Measurements from ENCODE around the gene MYPOP. TPM values are rescaled to one million over a fixed set of nuclear protein-coding genes. Genes with fewer than 3 reads are reported as not detected.
"Not testable (repeated sequence)": the region's sequence is repeated elsewhere in the genome, so short reads cannot be mapped to it uniquely, and the experiment has no call there.

Gene MYPOP
- total and polyA plus RNA-seq, 9 donors, result 3.0 to 9.1 (median 5.0) TPM

GRCh38 chr19:45900738-45901431, 1.5 kb downstream of the MYPOP start:
- intact Hi-C loops (cut with DNase I), result no loop called here
- Histone ChIP-seq H3K27me3 (no peaks in the 10 kb centered on the region), H3K36me3 (no peaks in the 10 kb centered on the region), H3K27ac (peak overlapping the region in 1 of 2 donors; percentile 35), H3K4me3 (peak overlapping the region; percentile 62), H3K4me1 (ENCODE audit: insufficient read depth) (peaks cover 5% of the 10 kb centered on the region), H3K9me3 (no peaks in the 10 kb centered on the region)
- WGBS, 3 donors, result 42% methylated on average over 22 of the region's 22 CpGs
- TF ChIP-seq POLR2A (IDR thresholded peaks at IDR 0.05), result no peak
- TF ChIP-seq, protein P1, sequence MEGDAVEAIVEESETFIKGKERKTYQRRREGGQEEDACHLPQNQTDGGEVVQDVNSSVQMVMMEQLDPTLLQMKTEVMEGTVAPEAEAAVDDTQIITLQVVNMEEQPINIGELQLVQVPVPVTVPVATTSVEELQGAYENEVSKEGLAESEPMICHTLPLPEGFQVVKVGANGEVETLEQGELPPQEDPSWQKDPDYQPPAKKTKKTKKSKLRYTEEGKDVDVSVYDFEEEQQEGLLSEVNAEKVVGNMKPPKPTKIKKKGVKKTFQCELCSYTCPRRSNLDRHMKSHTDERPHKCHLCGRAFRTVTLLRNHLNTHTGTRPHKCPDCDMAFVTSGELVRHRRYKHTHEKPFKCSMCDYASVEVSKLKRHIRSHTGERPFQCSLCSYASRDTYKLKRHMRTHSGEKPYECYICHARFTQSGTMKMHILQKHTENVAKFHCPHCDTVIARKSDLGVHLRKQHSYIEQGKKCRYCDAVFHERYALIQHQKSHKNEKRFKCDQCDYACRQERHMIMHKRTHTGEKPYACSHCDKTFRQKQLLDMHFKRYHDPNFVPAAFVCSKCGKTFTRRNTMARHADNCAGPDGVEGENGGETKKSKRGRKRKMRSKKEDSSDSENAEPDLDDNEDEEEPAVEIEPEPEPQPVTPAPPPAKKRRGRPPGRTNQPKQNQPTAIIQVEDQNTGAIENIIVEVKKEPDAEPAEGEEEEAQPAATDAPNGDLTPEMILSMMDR (IDR thresholded peaks at IDR 0.05), result no peak
- TF ChIP-seq EP300 (IDR thresholded peaks at IDR 0.05), result no peak
- no peak for DNase-seq

GRCh38 chr19:45899919-45900589, 2.4 kb downstream of the MYPOP start:
- Histone ChIP-seq H3K27ac (no peak overlapping the region), H3K9me3 (no peaks in the 10 kb centered on the region), H3K36me3 (no peaks in the 10 kb centered on the region), H3K4me1 (ENCODE audit: insufficient read depth) (peaks cover 5% of the 10 kb centered on the region), H3K27me3 (no peaks in the 10 kb centered on the region), H3K4me3 (no peak overlapping the region)
- DNase-seq, result no peak
- 88 to 93% (median 92%) methylated on average over 4 of the region's 4 CpGs for WGBS, 3 donors
- intact Hi-C loops (cut with DNase I), result no loop called here
- no peak for TF ChIP-seq POLR2A (IDR thresholded peaks at IDR 0.05)
- TF ChIP-seq, protein P1 (IDR thresholded peaks at IDR 0.05), result no peak

DNA sequence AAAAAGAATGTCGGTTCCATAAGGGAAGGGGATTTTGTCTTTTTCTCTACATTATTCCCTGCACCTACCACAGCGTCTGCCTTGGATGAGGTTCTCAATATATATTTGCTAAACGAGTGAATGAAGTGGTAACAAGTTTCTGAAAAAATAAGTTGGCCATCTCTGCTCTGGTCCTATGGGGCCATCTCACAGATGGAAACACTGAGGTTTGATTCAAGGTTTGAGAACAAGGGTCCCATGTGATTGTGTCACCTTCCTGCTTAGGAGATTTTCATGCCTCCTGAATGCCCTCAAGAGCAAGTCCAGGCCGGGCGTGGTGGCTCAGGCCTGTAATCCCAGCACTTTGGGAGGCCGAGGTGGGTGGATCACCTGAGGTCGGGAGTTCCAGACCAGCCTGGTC, 3.2 kb downstream of the MYPOP start:
- WGBS, 3 donors, result 88 to 91% (median 91%) methylated on average over 7 of the region's 7 CpGs
- peaks cover 5% of the 10 kb centered on the region for H3K4me1 ChIP-seq (ENCODE audit: insufficient read depth)
- H3K27ac ChIP-seq, result no peak overlapping the region
- no peak overlapping the region for H3K4me3 ChIP-seq
- H3K36me3 ChIP-seq, result no peaks in the 10 kb centered on the region
- intact Hi-C loops (cut with DNase I), result no loop called here
- H3K9me3 ChIP-seq, result no peaks in the 10 kb centered on the region
- no peaks in the 10 kb centered on the region for H3K27me3 ChIP-seq
- no peak for DNase-seq
- TF ChIP-seq EP300 (IDR thresholded peaks at IDR 0.05) (no peak), POLR2A (IDR thresholded peaks at IDR 0.05) (no peak)
- TF ChIP-seq, protein P1 (IDR thresholded peaks at IDR 0.05), result no peak

DNA sequence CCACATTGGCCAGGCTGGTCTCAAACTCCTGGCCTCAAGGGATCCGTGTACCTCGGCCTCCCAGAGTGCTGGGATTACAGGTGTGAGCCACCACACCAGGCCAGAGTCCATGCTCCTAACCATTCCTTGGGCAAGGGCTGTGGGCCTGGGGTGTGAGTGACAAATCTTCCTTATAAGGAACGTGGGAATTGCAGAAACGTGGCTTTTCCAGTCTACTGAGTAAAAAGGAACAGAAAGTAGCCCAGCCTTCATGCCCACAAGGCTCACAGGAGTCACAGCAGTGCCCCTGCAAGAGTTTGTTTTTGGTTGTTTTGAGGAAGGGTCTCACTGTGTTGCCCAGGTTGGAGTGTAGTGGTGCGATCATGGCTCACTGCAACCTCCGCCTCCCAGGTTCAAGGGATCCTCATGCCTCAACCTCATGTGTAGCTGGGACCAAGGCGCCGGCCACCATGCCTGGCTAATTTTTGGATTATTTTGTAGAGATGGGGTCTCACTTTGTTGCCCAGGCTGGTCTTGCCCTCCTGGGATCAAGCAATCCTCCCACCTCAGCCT, 5.1 kb downstream of the MYPOP start:
- WGBS, 3 donors, result 89 to 93% (median 93%) methylated on average over 8 of the region's 8 CpGs
- no peaks in the 10 kb centered on the region for H3K27me3 ChIP-seq
- H3K9me3 ChIP-seq, result no peaks in the 10 kb centered on the region
- TF ChIP-seq EP300 (IDR thresholded peaks at IDR 0.05), result no peak
- TF ChIP-seq, protein P1 (IDR thresholded peaks at IDR 0.05), result no peak
- TF ChIP-seq POLR2A (IDR thresholded peaks at IDR 0.05), result no peak
- DNase-seq, result no peak
- no peak overlapping the region for H3K4me3 ChIP-seq
- H3K4me1 ChIP-seq (ENCODE audit: insufficient read depth), result peaks cover 5% of the 10 kb centered on the region
- intact Hi-C loops (cut with DNase I), result no loop called here
- no peaks in the 10 kb centered on the region for H3K36me3 ChIP-seq
- H3K27ac ChIP-seq, result no peak overlapping the region

GRCh38 chr19:45895983-45896599, 6.3 kb downstream of the MYPOP start:
- H3K36me3 ChIP-seq; intact Hi-C loops (cut with DNase I); H3K4me3 ChIP-seq; H3K9me3 ChIP-seq; H3K4me1 ChIP-seq (ENCODE audit: insufficient read depth); H3K27me3 ChIP-seq; H3K27ac ChIP-seq; DNase-seq: not testable (repeated sequence)
- WGBS, 3 donors, result 89 to 92% (median 92%) methylated on average over 12 of the region's 12 CpGs

Measured in ovary (tissue), 9 donors.